22Rv1 (cell line): Measurements from ENCODE around the gene FAM98A.

ENCODE experiments used
- ZFX ChIP-seq: fragments of 450-650 bp; IDR thresholded peaks from 2 replicates; pipeline ENCODE4 v1.6.1; 2017; ENCODE audit warnings: antibody characterized with exemption, borderline replicate concordance
- TF ChIP-seq, protein P1 (sequence below): fragments of 450-650 bp; IDR thresholded peaks from 2 replicates; pipeline ENCODE4 v1.5.1; 2017; ENCODE audit warnings: mild to moderate bottlenecking

DNA sequence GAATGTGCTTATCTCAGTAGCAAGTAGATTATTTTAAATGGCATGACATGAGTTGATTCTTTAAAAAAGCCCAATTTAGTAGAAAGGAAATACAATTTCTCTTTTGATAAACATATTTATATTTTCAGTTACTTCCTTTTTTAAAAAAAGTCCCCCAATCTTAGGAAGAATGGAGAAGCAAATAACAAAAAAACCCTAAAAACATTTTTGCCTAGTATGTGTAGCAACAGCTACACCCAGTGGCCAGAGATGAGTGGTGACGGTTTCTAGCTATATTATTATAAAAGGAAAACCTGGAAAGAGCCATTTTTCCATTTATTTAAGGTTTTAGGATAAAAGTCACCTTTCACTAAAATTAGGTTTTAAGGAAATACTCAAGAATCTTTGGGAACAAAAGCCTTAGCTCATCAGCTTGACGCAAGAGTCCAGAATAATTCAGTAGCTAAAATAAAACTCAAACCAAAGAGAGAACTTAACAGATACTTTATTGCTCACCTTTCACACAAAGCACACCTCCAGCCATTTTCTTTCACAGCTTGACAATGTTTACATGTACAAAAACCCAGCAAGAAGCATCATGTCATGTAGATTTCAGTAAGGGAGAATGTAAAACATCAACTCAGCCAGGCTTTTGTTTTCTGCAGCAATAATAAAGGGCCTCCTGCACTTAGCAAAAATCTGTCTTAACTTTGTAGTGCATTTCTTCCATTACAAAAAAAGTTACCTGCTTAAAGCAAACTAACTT, 15.7 kb downstream of the FAM98A start:
- TF ChIP-seq, protein P1, sequence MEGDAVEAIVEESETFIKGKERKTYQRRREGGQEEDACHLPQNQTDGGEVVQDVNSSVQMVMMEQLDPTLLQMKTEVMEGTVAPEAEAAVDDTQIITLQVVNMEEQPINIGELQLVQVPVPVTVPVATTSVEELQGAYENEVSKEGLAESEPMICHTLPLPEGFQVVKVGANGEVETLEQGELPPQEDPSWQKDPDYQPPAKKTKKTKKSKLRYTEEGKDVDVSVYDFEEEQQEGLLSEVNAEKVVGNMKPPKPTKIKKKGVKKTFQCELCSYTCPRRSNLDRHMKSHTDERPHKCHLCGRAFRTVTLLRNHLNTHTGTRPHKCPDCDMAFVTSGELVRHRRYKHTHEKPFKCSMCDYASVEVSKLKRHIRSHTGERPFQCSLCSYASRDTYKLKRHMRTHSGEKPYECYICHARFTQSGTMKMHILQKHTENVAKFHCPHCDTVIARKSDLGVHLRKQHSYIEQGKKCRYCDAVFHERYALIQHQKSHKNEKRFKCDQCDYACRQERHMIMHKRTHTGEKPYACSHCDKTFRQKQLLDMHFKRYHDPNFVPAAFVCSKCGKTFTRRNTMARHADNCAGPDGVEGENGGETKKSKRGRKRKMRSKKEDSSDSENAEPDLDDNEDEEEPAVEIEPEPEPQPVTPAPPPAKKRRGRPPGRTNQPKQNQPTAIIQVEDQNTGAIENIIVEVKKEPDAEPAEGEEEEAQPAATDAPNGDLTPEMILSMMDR: peak; percentile 89
- TF ChIP-seq ZFX: no peak
